ENCODE measurements around the gene NRTN.

The NRTN gene

DNA sequence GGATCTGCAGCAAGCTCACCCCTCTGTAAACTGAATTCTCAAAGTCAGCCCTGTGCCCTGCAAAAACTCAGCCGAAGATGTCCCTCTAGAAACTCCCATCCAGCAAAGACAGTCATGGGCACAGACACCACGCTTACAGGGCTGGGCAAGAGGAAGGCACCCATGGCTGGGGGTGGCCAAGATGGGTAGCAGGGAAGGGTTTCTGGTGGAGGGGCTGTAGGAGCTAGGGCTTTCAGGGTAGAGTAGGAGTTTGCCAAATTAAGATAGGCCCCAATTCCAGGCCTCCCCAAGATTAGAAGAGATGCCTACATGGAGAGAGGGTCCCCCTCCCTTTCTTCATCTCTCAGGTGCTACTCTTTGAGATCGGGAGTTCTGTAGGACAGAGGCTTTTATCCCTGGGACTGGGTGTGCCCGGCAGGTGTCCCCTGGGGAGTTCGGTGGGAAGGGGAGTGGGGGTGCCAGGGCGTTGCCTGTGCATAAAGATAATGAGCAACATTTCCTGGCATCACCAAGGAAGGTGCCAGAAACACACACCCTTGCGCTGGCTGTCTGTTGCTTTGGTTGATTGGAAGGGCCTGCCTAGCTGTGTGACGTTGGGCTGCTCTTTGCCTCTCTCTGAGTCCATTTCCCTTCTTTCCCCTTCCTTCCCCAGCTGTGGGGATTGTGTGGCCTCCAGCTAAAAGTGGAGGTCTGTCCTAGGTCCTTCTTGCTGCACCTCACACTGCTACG is 9.4 kb downstream of the NRTN start:
- DNase-seq (ENCODE audit: low read depth, low spot score): no peak

DNA sequence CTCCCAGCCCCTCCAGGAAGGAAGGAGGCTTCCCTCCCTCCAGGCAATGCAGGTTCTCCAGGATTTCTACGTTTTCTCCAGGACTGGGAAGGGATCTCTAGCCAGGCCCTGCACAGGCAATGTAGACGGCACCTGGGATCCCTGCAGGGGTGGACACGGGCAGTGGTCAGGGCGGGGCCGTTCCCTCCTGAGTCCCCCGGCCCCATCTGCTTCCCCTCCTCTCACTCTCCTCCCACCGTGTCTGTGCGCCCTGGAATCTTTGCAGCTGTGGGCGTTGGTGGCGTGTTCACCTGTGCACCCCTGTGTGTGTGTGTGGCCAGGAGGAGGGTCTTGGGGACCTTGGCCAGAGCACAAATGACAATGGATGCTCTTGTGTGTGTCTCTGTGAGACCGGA is 10.0 kb downstream of the NRTN start:
- DNase-seq (ENCODE audit: low read depth, low spot score): no peak

DNA sequence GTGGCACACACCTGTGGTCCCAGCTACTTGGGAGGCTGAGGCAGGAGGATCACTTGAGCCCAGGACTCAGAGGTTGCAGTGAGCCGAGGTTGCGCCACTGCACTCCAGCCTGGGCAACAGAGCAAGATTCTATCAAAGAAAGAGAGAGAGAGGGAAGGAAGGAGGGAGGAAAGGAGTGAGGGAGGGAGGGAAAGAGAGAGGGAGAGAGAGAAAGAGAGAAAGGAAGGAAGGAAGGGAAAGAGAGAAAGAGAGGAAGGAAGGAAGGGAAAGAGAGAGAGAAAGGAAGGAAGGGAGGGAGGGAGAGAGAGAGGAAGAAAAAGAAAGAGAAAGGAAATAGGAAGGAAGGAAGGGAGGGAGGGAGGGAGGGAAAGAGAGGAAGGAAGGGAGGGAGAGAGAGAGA is 12.4 kb downstream of the NRTN start:
- no peak for DNase-seq (ENCODE audit: low read depth, low spot score)

DNA sequence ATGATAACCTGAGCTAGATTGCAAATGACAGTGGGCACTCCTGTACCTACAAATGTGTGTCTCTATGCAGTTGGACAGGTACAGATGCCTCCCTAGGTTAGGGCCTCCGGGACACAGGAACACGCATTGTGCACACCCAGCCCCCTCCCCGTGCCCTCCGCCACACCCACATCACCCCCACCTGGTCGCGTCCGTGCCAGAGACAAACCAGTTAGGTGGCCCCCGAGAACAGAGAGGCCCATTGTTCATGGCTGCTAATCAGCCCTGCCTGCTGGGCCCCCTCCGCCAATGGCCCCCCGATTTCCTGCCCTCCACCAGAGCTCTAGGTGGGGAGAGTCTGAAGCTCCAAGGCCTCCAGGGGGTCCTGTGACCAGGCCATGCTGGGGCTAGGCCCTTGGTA is 13.7 kb downstream of the NRTN start:
- no peak for DNase-seq (ENCODE audit: low read depth, low spot score)

DNA sequence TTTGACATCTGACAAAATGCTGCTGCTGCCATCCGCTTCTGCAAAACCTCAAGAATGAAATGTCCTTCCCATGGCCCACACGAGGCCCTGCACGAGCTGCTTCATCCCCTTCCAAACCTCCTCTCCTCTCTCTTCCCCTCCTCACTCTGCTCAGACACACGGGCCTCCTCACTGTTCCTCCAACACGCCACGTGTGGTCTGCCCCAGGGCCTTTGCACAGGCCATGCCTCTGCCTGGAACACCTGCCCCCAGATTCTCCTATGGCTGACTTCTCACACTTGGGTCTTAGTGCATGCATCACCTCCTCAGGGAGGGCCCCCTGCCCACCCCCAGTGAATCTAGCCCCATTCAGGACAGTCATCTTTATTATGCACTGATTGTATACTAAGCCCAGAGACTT is 15.9 kb downstream of the NRTN start:
- no peak for DNase-seq (ENCODE audit: low read depth, low spot score)

DNA sequence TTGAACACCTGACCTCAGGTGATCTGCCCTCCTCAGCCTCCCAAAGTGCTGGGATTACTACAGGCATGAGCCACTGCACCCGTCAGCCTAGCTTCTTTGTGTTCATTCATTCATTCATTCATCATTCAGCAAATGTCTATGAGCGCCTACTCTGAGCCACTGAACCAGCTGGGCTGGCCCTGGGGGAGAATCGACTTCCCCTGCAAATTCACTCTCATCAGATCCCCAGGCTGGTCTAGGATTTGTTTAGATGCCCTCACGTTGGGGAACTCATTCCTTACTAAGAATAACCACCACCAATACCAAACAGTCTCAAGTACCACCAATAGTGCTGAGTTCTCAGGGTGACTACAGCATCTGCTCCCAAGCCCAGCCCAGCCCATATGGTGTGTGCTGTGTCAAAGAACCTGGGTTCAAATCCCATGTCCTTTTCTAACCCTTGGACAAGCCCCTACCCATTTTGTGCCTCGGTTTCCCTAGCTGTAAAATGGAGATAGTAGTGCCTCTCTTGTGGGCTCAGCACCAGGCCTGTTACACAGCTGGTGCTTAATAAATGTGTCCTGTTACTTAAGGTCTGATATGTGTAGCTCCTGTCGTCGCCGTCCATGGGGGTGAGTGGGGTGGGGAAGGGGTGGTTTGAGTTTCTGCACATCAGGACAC is 16.8 kb downstream of the NRTN start:
- DNase-seq (ENCODE audit: low read depth, low spot score): no peak

DNA sequence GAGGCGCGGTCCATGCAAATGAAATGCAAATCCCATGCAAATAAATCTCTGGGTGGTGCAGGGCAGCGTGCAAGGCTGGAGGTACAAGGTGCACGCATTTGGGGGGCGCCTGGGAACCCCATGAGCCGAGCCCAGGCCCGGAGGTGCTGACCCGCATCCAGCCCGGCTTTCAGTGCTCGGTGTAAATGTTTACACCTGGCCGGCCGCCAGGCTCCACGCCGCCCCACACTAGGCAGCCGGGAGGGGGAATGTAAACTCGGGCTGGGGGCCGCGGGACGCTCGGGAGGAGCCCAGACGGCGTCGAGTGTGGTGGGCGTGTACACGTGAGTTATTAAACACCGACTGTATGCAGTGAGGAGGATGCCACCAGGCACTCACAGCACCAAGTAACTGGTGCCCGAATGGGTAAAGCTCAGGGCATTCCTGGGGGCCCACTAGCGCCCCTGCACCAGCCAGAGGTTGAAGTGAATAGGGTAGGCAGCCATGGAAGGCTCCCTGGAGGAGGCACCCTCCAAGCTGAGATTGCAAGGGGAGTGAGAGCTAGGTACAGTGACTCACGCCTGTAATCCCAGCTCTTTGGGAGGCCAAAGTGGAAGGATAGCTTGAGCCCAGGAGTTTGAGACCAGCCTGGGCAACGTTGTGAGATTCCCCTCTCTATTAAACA is 17.4 kb downstream of the NRTN start:
- DNase-seq (ENCODE audit: low read depth, low spot score): no peak

DNA sequence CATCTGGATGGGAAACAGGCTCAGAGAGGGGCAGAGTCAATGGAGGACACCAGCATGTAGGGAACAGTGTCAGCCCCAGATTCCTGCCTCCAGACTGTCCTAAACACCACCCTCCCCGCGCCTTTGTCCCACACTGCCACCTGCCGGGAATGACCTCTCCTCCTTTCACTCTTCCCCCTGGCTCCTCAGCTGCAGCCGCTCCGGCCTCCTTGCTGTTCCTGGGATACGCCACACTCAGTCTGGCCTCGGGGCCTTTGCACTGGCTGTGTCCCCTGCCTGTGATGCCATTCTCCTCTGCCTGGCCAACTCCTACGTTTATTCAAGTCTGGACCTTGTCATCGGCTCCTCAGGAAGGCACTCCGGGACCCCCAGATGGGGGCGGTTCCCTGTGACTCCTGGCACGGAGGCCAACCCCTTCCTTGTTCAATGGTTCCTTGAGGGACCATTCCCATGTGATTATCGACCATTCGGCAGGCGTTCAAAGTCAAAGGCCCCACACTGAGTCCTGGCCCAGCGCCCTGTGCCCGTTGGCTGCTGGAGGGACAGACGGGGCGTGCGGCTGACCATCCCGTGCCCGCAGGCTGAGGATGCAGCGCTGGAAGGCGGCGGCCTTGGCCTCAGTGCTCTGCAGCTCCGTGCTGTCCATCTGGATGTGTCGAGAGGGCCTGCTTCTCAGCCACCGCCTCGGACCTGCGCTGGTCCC is 18.9 kb downstream of the NRTN start:
- no peak for DNase-seq (ENCODE audit: low read depth, low spot score)

DNA sequence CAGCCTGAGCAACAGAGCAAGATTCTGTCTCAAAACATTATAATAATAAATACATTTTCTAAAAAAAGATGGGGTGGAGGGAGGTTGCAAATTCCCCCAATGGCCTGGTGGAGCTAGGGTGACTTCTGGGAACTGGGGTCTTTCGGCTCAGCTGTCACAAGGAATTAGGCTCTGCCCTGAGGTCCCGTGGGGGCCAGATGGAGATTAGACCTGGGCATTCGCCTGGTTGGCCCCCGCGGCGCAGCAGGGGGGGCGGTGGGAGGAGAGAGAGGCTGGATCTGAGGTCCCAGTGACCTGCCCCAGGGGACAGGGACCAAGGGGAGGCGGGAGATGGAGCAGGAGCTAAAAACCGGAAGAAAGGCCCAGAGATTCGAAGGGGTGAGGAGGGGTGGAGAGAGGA is 19.9 kb downstream of the NRTN start:
- DNase-seq (ENCODE audit: low read depth, low spot score): no peak

DNA sequence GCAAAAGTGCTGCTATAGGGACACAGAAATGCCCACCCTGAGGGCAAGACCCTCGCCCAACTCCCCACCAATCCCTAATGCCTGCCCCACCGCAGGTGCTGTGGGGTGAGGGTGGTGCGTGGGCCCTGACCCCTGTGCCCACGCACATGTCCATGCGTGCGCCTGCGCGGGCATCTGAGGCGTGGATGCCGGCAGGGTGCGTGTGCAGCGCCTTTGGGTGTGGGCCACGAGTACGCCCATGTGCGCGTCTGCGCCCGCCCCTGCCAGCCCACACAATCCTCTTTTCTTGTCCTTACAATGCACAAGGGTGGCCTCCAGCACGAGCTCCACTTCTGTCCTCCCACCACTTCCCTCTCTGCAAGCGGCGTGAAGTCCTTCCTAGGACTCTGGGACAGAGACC is 20.3 kb downstream of the NRTN start:
- DNase-seq (ENCODE audit: low read depth, low spot score): no peak

DNA sequence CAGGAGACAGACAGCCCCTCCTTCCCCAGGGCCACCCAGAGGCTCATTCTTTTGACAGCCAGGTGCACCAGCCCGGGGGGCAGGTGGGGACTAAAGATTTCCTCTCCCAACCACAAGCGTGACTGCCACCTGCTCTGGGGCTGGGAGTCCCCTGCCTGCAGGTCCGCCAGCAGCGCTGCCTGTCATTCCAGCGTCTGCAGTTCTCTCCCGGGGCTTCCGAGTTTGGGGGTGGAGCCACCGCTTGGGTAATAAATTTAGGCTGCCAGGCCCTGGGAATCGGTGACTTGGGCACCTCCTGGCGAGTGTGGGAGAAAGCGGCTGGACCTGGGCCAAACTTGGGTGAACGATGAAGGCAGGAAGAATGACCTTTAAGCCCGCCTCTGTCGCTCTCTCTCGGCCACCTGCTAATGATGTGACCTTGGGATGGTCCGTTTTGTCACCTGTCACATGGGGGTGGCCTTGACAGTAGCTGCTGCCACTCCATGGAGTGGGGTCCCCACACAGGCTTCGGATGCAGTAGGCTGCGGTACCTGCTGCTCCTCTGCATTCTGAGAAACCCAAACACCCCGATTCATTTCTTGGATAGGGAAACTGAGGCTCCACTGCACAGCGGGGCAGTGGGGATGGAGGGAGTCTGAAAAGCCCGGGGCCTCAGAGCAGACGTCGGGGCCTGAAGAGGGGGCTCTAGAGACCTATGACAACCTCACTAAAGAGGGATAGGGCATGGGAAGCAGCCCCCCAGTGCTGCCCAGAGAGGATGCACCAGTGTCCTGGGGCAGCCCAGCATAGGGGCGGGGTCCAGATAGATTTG is 21.9 kb downstream of the NRTN start:
- no peak for DNase-seq (ENCODE audit: low read depth, low spot score)

DNA sequence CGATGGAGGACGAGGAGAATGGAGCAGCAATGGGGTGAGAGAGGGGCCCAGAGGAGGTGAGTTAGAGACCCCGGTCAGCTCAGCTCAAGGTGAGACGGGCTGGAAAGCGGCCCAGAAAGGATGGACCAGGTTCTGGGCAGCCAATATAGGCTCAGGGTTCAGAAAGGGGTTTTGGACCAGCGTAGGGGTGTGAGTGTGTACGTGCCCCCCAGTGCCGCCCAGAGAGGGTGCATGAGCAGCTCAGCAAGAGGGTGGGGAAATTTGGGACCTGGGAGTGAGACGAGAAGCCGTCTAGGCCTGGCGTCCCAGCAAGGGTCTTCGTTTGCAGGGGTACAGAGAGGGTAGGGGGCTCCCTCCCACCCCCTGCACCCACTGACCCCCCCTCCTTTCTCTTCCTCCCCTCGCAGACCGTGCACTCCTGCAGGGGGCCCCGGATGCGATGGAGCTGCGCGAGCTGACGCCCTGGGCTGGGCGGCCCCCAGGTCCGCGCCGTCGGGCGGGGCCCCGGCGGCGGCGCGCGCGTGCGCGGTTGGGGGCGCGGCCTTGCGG is 22.5 kb downstream of the NRTN start:
- DNase-seq (ENCODE audit: low read depth, low spot score): no peak

DNA sequence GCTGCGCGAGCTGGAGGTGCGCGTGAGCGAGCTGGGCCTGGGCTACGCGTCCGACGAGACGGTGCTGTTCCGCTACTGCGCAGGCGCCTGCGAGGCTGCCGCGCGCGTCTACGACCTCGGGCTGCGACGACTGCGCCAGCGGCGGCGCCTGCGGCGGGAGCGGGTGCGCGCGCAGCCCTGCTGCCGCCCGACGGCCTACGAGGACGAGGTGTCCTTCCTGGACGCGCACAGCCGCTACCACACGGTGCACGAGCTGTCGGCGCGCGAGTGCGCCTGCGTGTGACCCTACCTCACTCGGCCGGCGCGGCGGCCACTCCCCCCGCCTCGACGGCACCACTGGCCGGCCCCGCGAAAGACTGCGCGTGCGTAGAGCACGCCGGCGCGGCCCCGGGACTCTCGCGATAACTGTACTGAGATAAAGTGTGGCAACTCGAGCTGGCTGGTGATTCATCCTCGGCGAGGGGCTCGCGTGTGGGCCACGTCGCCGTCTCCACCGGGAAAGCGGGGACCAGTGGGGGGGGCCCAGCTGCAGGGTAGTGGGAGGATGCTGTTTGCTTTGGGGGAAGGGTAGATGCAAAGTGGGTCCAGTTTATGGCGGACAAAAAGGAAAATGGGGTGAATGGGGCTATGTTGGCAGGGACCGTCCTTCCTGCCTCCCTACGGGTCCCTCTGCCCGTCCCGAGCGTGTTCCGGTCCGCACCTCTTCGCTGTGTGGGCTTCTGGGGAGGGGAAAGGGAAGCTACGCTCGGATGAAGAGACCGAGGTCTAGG is 23.2 kb downstream of the NRTN start:
- DNase-seq (ENCODE audit: low read depth, low spot score): peak; percentile 82

DNA sequence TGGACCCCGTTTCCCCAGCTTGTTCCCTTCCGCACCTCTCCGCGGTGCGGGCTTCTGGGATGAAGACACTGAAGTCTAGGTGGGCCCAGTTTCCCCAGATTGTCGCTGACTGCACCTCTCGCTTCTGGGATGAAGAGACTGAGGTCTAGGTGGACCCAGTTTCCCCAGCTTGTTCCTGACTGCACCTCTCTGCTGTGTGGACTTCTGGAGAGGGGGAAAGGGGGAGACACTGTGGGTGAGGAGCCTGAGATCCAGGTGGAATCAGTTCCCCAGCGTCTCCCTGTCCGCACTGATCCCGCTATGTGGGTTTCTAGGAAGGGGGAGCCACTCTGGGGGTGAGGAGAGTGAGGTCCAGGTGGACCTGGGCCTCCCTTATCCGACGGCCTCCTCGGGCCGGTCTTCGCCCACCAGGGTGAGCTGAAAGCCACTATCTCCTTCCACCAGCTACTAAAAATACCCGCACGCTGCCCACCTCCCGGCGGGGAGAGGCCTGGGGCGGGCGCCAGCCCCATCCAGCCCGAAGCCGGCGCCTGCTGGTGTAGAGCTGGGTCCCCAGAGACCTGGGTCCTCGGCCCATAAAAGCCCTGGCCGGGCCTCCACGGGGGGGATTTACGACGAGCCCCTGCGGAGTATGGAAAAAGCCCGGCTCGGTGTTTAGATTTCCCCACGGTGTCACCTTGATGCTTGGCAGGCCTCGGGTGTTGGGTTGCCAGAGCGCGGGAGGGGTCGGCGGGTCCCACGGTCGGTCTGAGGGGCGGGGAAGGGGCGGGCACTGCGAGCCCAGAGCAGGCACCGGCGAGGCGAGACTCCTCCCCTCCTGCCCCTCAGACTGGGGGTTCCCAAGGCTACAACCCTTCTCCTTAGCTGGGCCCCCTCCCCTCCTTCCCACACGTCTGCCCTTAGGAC is 24.0 kb downstream of the NRTN start:
- no peak for DNase-seq (ENCODE audit: low read depth, low spot score)

DNA sequence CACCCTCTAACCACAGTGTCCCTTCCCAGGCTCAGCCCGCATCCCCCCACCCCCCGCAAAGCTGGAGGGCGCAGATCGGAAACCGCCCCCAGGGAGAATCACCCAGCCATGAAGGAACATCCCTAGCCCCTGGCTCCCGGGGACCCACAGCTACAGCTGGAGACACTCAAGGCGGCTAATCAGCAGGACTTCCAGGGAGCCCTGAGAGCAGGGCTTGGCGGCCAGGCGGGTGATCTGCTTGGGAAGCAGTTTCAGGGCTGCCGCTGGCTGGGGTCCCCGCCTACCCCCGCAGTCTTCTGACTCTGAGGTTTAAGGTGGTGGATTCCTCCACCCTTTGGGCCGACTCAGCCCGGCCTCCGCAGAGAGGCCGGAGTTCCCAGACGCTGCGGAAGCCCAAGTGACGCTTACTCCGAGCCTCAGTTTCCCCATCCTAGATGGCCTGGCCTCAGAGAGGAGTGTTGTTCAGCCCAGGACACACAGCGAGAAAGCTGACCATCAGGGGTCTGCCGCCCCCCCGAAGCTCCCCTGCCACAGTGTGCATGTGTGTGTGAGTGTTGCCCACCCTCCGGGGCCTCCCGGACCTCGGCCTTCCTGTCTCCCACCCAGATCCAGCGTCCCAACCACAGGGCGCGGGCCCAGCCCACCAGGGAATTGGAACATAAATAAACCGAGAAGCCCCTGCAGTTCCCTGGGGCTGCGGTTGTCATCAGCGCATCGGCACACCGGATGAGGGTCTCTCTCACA is 24.9 kb downstream of the NRTN start:
- DNase-seq (ENCODE audit: low read depth, low spot score): no peak

DNA sequence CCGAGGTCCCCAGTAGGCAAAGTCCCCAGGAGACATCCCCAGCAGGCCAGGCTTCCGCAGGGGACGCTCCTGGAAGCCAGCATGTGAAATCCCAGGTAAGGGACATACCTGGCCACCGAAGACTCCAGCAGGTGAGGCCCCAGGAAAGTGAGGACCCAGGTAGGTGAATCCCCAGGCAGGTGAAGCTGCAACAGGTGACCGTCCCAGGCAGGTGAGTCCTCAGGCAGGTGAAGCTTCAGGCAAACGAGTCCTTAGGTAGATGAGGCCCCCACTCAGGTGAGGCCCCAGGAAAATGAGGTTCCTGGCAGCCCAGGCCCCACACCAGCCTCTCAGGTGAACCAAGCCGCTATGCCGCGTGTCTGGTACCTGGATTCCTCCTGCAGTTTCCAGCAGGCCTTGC is 26.3 kb downstream of the NRTN start:
- DNase-seq (ENCODE audit: low read depth, low spot score): no peak

DNA sequence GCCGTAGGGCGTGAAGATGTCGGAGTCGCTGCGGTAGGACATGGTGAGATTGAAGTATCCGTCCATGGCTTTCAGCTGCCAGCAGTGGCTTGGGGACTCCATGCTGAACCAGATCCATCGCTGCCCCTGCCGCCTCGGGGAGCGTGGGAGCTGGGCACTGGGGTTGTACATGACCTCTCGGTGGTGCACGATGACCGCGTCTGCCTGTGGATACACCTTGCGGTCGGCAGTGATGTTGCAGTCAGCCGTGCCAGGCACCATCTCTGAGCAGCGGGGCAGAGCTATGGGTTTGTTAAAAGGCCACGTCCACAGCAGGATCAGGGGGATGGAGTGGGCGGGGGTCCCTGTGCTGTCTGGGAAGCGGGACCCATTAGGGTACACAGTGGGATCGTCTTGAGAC is 27.2 kb downstream of the NRTN start:
- no peak for DNase-seq (ENCODE audit: low read depth, low spot score)

DNA sequence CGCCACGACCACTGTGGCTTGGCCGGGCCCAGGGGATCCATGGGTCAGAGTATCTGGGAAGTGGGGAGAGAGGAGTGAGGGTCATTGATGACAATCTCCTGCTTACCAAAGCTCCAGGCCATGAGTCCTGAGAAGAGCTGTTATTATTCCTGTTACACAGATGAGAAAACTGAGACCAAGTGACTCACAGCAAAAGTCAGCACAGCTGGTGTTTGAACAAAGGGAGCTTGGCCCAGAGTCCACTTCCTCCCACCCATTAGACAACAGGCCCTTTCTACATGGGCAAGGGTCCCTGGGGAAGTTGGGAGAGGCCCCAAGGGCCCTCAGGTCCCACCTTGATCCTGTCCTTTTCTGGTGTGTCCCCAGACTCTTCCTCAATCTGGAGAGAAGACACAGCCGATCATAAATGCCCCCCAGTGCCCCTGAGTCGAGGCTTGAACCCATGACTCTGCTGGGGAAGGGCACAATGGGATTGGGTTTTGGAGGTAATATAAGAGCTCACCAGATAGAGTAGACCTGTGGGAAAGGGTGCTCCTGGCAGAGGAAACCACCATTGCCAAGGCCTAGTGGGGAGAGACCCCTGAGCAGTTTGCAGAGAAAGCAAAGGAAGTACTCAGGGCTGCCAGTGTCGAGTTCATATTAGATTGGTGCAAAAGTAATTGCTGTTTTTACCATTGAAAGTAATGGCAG is 27.8 kb downstream of the NRTN start:
- DNase-seq (ENCODE audit: low read depth, low spot score): no peak
